ENCODE measurements around the gene LGALS16. TPM values are rescaled to one million over a fixed set of nuclear protein-coding genes. Genes with fewer than 3 reads are reported as not detected.
A peak's percentile ranks its signal among the peaks of the same experiment; 100 is the strongest.
"Not testable (repeated sequence)": the region's sequence is repeated elsewhere in the genome, so short reads cannot be mapped to it uniquely, and the experiment has no call there.

LGALS16 gene, protein sequence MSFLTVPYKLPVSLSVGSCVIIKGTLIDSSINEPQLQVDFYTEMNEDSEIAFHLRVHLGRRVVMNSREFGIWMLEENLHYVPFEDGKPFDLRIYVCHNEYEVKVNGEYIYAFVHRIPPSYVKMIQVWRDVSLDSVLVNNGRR
- not detected for polyA plus RNA-seq (ENCODE audit: insufficient read length)

DNA sequence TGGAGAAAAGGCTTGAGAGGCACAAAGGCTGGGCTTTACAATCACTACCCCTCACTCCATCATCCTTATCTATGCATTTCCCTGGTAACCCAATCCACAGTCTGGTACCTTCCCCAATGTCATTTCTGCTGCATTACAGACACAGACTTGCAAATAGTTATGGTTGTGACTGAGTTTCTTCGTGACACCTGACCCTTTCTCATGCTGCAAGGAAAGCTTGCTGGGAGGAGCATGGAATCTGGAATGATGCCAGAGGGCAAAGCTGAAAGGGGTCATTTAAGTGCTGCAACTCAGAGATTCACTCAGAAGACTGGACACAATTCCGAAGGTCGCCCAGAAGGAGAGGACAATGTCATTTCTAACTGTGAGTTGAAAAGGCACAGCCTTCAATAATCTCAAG lies at the start of gene LGALS16:
TSS of gene LGALS16 (plus strand) at position 301 of the 400 bp plus-strand sequence. CDS start at position 350, 49 bp downstream.
- DNase-seq: no peak

DNA sequence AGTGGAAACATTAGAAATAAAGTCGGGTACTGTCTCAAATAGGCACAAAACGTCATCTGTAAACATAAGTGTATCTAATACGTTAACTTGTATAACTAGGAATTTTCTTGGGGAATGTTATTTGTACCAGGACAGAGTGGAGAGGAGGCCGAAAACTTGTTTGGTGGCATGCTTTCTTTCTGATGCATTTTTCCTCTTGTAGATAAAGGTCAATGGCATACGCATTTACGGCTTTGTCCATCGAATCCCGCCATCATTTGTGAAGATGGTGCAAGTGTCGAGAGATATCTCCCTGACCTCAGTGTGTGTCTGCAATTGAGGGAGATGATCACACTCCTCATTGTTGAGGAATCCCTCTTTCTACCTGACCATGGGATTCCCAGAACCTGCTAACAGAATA lies 48.7 kb upstream of the LGALS16 start:
- no peak for DNase-seq

DNA sequence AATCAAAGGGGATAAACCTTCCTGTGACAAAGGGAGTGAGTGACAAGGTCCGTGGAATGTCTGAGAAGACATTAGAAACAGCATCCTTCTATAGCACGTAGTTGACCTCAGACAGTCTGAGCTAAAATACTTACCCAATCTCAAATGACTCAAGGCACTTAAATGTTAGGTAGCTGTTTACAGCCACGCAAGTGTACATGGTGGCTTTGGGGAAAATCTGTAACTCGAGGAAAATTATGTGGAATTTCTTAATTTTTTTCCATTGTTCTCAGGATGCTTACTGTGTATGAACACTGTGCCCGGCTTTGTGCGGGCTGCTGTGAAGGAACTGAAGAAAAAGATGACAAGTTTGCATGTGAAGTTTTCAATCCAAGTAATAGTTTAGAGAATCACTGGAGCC lies 48.2 kb upstream of the LGALS16 start:
- DNase-seq: no peak

DNA sequence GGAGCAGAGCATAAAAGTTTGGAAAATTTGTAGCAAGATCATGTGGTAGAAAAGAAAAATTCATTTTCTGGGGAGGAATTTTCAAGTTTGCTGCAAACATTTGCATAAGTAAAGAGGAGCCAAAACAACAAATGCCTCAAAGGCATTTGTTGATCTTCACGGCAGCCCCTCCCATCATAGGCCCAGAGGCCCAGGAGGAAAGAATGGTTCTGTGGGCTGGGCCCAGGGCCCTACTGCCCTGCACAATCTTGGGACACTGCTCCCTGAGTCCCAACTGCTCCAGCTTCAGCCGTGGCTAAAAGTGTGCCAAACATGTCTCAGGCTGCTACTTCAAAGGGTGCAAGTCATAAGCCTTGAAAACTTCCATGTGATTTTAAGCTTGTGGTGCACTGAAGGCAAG lies 42.1 kb upstream of the LGALS16 start:
- no peak for DNase-seq

DNA sequence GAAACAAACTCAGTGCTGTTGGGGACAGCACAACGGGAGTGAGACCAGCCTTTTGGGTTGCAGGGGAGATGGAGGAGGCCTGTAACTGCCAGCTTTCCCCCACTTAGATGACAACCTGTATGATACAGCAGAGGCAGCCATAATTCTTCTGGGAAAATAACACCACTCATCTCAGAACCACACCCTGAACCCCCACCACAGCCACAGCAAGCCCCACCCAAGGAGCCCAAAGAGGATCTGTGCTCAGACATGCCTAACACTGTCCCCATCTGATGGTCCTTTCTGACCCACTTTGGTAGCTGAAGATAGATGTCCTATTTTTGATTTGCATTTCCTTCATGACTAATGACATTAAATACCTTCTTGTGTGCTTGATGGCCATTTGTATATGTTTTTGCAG lies 38.0 kb upstream of the LGALS16 start:
- DNase-seq: no peak

DNA sequence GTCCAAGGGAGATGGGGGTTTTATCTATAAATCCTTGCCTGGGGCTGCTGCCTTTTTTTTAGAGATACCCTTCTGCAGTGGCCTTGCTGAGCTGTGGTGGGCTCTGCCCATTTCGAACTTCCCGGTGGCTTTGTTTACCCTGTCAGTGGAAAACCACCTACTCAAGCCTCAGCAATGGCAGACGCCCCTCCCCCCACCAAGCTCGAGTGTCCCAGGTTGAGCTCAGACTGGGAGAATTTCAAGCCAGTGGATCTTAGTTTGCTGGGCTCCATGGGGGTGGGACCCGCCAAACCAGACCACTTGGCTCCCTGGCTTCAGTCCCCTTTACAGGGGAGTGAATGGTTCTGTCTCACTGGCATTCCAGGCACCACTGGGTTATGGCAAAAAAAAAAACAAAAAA lies 31.8 kb upstream of the LGALS16 start:
- DNase-seq: no peak

DNA sequence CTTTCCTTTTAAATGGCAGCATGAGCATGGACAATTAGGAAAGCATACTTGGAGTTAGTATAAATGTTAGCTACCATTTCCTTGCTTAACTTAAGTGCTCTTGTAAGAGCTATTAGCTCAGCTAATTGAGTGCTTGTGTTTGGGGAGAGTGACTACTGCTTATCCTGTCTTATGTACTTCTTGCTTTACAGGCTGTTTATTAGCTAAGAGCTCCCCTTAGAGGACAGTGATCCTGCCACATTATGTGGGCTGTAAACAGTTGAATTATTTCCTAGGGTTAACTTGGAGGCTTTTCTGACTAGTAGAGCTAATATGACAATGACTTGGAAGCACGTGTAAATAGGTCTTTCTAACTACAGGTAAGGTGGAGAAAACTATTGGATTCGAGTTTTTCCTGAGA lies 28.1 kb upstream of the LGALS16 start:
- DNase-seq: not testable (repeated sequence)

DNA sequence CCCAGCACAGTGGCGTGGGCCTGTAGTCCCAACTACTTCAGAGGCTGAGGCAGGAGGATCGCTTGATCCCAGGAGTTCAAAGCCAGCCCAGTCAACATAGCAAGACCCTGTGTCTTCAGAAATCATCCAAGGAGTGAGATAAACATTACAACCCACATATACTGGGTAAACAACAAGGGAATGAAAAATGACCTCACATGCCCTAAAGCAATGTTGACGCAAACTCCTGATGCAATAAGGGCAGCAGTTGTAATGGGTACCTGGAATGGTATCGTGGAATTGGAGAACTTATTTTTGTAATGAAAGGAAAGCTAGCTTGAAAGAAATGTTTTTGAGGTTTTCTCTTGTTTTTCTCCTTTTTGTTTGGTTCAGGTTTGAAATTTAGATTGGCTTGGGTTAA lies 24.5 kb upstream of the LGALS16 start:
- DNase-seq: no peak

DNA sequence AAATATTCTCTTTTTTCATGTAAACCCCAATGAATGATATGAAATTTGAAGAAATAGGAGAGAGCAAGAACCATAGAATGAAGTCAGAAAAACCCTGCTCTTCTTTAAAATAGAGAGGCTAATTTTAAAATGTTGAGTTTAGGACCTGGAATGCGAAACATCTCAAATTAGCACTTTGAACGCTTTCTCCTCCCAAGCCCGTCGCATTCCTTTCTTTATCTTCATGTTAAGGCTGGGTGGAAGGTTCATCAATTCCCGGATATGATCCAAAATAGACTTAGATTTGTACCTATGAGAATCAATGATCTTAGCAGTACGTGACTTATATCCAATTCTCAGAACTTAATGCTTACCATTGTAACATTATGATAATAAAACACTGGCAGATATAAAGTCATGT lies 24.1 kb upstream of the LGALS16 start:
- DNase-seq: no peak

DNA sequence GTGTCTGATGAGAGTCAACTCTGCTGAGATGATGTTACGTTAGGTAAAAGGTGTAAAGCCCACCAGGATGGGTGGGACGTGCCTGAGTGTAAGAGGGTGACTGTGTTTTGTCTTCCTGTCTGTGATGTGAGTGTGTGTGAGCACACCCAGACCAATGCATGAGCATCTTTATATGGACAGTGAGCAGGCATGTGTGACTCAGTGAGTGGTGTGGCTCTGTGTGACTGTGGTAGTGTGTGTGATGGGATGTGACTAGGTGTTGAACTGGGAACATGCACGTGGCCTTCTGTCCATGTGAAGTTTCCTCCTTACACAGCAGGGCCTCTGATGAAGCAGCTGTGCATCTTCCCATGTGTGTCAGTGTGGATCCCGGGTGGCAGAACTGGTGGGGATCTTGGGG lies 17.8 kb upstream of the LGALS16 start:
- no peak for DNase-seq

DNA sequence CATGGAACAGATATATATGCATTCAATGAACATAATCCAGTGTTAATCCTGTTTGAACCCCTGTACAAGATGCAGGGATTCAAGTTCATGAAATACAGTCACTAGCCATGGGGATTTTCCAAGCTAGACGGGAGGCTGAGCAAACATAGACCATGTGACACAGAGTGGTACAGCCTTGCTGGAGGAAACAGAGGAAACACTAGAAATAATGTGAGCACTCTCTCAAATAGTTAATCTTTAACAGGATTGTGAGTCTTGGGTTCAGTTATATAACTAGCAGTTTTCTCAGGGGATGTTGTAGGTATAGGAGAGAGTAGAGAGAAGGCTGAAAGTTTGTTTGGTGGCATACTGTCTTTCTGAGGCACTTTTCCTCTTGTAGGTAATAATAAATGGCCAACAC lies 13.9 kb upstream of the LGALS16 start:
- DNase-seq: no peak

DNA sequence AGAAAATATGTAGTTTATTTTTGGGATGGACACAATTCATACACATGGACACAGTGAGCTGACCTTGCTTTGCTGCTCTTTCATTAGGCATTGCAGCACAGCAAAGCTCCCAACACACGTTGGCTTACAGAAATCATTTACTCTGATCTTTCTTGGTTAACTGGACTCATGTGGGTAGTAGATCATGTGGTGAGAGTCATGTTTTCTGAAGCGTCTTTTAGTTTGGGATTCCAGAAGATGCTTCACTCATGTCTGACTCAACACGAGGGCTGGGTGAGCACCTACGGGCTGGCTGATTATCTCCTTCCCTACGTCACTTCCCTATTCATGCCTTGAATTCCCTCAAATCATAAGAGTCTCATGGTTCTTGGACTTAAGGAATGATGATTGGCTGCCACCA lies 12.1 kb upstream of the LGALS16 start:
- DNase-seq: no peak

DNA sequence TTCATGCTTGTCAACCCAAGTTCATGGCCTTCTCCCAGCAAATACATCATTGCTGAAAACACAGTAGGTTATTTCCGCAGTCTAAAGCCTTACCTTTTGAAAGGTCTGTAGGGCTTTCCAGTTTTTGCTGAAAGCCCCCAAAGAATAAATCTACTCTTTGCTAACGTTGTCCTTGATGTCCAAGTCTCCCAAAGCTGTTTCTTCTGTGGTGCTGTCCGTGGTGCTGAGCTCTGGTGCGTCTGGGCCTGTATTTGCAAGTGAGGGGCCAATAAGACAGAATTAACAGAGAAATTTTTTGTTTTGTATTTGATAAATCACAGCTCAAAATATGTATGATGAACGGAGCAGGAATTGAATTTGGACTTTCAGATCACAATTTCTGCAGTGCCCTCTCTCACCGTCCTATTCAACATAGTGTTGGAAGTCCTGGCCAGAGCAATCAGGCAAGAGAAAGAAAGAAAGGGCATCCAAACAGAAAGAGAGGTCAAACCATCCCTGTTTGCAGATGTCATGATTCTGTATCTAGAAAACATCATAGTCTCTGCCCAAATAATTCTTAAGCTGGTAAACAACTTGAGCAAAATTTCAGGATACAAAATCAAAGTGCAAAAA lies 9.8 kb upstream of the LGALS16 start:
- DNase-seq: peak; percentile 5

DNA sequence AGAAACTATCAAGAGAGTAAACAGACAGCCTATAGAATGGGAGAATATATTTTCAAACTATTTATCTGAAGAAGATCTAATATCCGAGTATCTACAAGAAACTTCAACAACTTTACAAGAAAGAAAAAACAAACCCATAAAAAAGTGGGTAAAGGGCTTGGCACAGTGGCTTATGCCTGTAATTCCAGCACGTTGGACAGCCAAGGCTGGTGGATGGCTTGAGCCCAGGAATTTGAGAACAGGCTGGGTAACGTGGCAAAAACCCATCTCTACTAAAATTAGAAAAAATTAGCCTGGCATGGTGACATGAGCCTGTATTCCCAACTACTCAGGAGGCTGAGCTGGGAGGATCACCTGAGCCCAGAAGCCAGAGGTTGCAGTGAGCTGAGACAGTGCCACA lies 7.8 kb upstream of the LGALS16 start:
- DNase-seq: no peak

DNA sequence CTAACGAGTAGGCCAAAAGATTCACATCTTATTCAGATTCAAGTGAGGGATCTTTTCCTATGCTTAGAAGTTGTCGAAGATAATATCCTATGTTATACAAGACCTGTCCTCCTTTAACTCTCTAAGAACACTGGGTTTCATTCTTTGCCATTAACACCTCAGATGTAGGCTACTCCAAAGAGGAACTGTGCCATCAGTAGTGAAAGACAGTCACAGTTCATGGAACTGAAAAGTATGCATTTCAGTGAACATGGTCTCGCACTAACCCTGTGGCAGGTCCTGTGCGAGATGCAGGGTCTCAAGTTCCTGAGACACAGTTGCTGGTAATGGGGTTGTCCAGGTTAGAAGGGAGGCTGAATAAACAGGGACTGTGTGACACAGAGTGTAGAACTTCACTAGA lies 4.1 kb downstream of the LGALS16 start:
- no peak for DNase-seq

DNA sequence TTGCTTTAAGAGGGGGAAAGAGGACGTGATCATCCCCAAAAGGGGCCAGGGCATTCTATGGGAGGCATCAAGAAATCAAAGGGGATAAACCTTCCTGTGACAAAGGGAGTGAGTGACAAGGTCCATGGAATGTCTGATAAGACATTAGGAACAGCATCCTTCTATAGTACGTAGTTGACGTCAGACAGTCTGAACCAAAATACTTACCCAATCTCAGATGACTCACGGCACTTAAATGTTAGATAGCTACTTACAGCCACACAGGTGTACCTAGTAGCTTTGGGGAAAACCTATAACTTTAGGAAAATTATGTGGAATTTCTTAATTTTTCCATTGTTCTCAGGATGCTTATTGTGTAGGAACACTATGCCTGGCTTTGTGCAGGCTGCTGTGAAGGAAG lies 4.9 kb downstream of the LGALS16 start:
- DNase-seq: no peak

DNA sequence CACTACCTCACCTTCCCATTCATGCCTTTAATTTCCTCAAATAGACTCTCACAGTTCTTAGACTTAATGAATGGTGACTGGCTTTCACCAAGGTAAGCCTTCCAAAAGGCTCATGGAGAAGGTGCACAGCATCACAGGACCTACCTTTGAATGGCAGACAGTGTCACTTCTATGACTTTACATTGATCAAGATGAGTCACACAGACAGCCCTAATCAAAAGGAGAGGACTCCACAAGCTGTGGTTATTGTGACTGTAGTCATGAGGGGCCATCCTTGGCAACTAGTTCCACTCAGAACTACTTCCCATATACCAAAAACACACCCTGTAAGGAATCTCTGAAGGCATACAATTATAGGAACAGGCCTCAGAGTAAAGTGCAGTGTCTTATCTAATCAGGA lies 5.9 kb downstream of the LGALS16 start:
- DNase-seq: no peak

DNA sequence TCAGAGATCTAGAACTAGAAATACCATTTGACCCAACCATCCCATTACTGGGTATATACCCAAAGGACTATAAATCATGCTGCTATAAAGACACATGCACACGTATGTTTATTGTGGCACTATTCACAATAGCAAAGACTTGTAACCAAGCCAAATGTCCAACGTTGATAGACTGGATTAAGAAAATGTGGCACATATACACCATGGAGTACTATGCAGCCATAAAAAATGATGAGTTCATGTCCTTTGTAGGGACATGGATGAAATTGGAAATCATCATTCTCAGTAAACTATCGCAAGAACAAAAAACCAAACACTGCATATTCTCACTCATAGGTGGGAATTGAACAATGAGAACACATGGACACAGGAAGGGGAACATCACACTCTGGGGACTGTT lies 14.1 kb downstream of the LGALS16 start:
- not testable (repeated sequence) for DNase-seq

DNA sequence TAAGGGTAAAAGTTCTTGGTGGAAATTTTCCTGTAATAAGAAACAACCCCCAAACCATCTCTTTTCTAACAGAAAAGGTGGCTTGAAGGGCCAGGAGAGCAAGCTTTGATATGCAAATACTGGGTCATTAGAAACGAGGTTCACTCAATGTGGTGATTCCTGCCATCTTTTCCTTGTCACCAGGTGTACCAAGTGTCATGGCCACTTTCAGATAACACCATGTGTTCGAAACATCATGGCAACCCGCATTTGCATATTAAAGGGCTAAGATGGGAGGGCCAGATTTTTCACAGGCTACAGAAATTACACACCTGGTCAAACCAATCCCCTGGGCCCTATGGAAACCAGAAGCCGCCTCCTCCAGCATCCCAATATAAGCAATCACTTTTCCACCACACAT lies 15.3 kb downstream of the LGALS16 start:
- no peak for DNase-seq

DNA sequence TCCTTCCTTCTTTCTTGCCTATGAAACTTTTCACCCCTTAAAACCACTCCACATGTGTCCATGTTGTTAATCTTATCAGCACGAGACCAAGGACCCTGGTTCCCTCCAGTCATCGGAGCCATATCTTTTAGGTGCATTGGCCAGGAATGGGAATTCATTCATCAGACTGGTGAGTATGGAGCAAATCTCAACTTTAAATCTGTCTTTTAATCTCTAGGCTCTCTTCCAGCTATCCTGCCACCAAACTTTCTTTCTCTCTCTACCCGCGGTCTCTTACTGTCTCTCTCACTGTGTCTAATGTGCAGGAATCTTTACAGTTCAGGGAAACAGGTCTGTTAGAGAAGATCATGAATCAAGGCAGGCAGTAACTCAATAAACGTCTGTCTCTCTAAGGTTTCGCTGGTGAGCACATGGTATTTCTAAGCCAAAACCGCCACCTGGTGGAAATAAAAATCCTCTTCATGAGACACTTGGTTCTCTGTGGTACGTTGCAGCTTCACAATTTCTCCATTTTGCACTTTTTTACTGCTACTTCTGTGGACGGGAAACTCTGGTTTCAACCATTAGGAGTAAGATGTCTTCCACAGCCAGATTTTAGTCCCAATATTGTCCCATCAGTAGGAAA lies 16.1 kb downstream of the LGALS16 start:
- DNase-seq: no peak

DNA sequence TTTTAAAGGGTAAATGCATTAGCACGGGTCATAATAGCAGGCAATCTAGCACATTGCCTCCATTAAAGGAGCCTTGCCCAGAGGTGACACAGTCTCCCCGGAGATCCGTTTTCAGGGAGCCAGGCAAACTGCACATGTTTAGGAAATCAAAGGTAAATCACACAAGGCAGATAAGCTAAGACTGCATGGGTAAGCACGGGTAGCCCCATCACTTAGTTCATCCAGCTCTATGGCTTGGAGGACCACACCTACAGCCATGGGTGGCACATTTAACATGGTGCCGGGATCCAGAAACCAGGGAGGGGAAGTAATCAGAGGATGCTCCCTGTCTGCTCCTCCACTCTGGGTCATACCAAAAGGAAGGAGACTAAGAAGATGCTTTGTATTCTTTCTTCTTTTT lies 16.8 kb downstream of the LGALS16 start:
- DNase-seq: no peak

DNA sequence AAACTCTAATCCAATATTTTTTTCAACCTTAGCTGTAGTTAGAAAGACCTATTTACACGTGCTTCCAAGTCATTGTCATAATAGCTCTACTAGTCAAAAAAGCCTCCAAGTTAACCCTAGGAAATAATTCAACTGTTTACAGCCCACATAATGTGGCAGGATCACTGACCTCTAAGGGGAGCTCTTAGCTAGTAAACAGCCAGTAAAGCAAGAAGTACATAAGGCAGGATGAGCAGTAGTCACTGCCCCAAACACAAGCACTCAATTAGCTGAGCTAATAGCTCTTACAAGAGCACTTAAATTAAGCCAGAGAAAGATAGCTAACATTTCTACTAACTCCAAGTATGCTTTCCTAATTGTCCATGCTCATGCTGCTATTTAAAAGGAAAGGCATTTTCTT lies 18.1 kb downstream of the LGALS16 start:
- not testable (repeated sequence) for DNase-seq

DNA sequence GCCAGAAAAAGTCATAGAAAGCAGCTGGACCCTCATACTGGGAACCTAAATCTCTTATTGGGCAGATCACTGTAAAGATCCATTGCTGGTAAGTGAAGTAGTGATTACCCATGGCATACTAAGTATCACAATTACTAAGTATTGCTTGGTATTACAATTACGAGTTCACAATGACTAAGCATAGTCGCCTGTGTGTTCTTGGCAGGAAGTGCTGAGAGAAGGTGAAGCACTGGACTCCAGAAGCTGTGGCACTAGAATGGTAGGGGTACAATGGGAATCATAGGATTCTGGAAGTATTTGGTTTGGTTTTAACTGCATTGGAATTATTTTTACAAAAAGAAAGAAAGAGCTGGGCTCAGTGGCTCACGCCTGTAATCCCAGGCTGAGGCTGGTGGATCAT lies 20.3 kb downstream of the LGALS16 start:
- DNase-seq: no peak
